HEK293T (cell line): ENCODE results near the gene UEVLD.

Experiments used
- ARNT ChIP-seq: fragments of 450-650 bp; IDR thresholded peaks from 2 replicates; pipeline ENCODE4 v1.6.1; 2017; ENCODE audit warnings: mild to moderate bottlenecking
- BHLHE40 ChIP-seq: fragments of 450-650 bp; IDR thresholded peaks from 2 replicates; pipeline ENCODE4 v1.6.1; 2016; ENCODE audit warnings: mild to moderate bottlenecking, moderate library complexity, borderline replicate concordance
- ELF4 ChIP-seq: fragments of 450-650 bp; IDR thresholded peaks from 2 replicates; pipeline ENCODE4 v1.6.1; 2017; ENCODE audit warnings: antibody characterized with exemption
- FOXK2 ChIP-seq: fragments of 450-650 bp; IDR thresholded peaks from 2 replicates; pipeline ENCODE4 v1.6.1; 2016; ENCODE audit warnings: mild to moderate bottlenecking
- FOXM1 ChIP-seq: fragments of 450-650 bp; IDR thresholded peaks from 2 replicates; pipeline ENCODE4 v1.6.1; 2017; ENCODE audit warnings: mild to moderate bottlenecking, borderline replicate concordance
- HDGF ChIP-seq: fragments of 450-650 bp; IDR thresholded peaks from 2 replicates; pipeline ENCODE4 v1.6.1; 2017; ENCODE audit warnings: antibody characterized with exemption, borderline replicate concordance
- L3MBTL2 ChIP-seq: fragments of 450-650 bp; conservative IDR thresholded peaks from 2 replicates; pipeline ENCODE4 v1.6.1; 2016; ENCODE audit warnings: mild to moderate bottlenecking
- PKNOX1 ChIP-seq: fragments of 450-650 bp; IDR thresholded peaks from 2 replicates; pipeline ENCODE4 v1.6.1; 2016
- SP1 ChIP-seq: fragments of 450-650 bp; IDR thresholded peaks from 2 replicates; pipeline ENCODE4 v1.6.1; 2017
- SUZ12 ChIP-seq: fragments of 450-650 bp; IDR thresholded peaks from 2 replicates; pipeline ENCODE4 v1.6.1; 2016; ENCODE audit warnings: mild to moderate bottlenecking
- TARDBP ChIP-seq: fragments of 450-650 bp; IDR thresholded peaks from 2 replicates; pipeline ENCODE4 v1.6.1; 2016
- ZNF384 ChIP-seq: fragments of 450-650 bp; IDR thresholded peaks from 2 replicates; pipeline ENCODE4 v1.6.1; 2016

GRCh38 chr11:18600915-18601569 lies 12.5 kb upstream of the UEVLD start:
- TF ChIP-seq SP1: no peak
- TF ChIP-seq ZNF384: no peak
- TF ChIP-seq L3MBTL2: no peak
- TF ChIP-seq FOXM1: no peak
- no peak for TF ChIP-seq SUZ12
- TF ChIP-seq ELF4: no peak
- no peak for TF ChIP-seq PKNOX1
- TF ChIP-seq FOXK2: no peak
- TF ChIP-seq TARDBP: no peak
- no peak for TF ChIP-seq HDGF
- TF ChIP-seq BHLHE40: no peak
- TF ChIP-seq ARNT: no peak
